H1 (cell line): ENCODE results near the gene CXCL12. TPM values are rescaled to one million over a fixed set of nuclear protein-coding genes. Genes with fewer than 3 reads are reported as not detected.

ENCODE experiments used
- CTCF ChIA-PET: fragments of 300-600 bp; sonication (Branson Sonifier 250); formaldehyde crosslinking; loops from one replicate; lab custom pipeline; 2021; ENCODE audit not compliant: partially characterized antibody; lab: Charles Lee
- POLR2A ChIA-PET: fragments of 300-600 bp; sonication (Branson Sonifier 250); formaldehyde crosslinking; loops from one replicate; lab custom pipeline; 2021; ENCODE audit warnings: inconsistent platforms; ENCODE audit not compliant: partially characterized antibody; lab: Charles Lee
- DNase-seq, 2 experiments: peaks; one replicate each; pipeline versions ENCODE4 v3.0.0 to v3.0.0-alpha.2; 2010 to 2022; ENCODE audit warnings: low spot score in 2 of 2, low read depth in 1 of 2, mixed read lengths in 1 of 2
- FAIRE-seq: peaks from 2 replicates; lab custom pipeline; 2011; peaks lifted over from hg19 to GRCh38; lab: Jason Lieb, UNC
- H2AFZ ChIP-seq: 2 replicates; pipeline ENCODE4 v1.8.1; 2012; ENCODE audit warnings: low read length, inconsistent platforms
- H2AK5ac ChIP-seq: 2 replicates; pipeline ENCODE4 v1.6.1; 2013; ENCODE audit warnings: low read depth, low read length
- H2BK120ac ChIP-seq: replicated peaks from 2 replicates; pipeline ENCODE3; 2013; ENCODE audit warnings: low read depth, low read length, inconsistent platforms
- H2BK12ac ChIP-seq: 2 replicates; pipeline ENCODE4 v1.6.1; 2013; ENCODE audit warnings: low read depth, low read length
- H2BK15ac ChIP-seq: 2 replicates; pipeline ENCODE4 v1.6.1; 2013; ENCODE audit warnings: low read length
- H2BK20ac ChIP-seq: 2 replicates; pipeline ENCODE4 v1.6.1; 2013; ENCODE audit warnings: low read length
- H2BK5ac ChIP-seq: 2 replicates; pipeline ENCODE4 v1.6.1; 2013; ENCODE audit warnings: low read depth, low read length
- H3K14ac ChIP-seq: 2 replicates; pipeline ENCODE4 v1.6.1; 2013; ENCODE audit warnings: inconsistent platforms; ENCODE audit not compliant: insufficient read length
- H3K18ac ChIP-seq: 2 replicates; pipeline ENCODE4 v1.6.1; 2013; ENCODE audit warnings: low read length; ENCODE audit errors: extremely low read depth
- H3K23ac ChIP-seq: 2 replicates; pipeline ENCODE4 v1.6.1; 2013; ENCODE audit warnings: inconsistent platforms; ENCODE audit not compliant: insufficient read length
- H3K23me2 ChIP-seq: 2 replicates; pipeline ENCODE4 v1.6.1; 2013; ENCODE audit warnings: low read depth, low read length
- H3K27ac ChIP-seq: 2 replicates; pipeline ENCODE4 v1.6.1; 2011; ENCODE audit warnings: low read depth, low read length, inconsistent platforms
- H3K27me3 ChIP-seq, 4 experiments: replicated peaks in 1 of 4; 1 replicate in 1 of 4; 2 replicates in 3 of 4; pipeline versions ENCODE4 v1.6.1 to v1.8.1; 2011 to 2013; ENCODE audit warnings: low read length in 3 of 4, mild to moderate bottlenecking in 3 of 4, inconsistent platforms in 2 of 4, mixed read lengths in 2 of 4, moderate library complexity in 1 of 4; ENCODE audit not compliant: control insufficient read depth in 3 of 4, insufficient read depth in 3 of 4; ENCODE audit errors: extremely low read depth in 1 of 4
- H3K36me3 ChIP-seq, 4 experiments: 2 replicates each; pipeline versions ENCODE4 v1.6.1 to v1.8.1; 2011 to 2013; ENCODE audit warnings: mild to moderate bottlenecking in 4 of 4, low read length in 3 of 4, moderate library complexity in 2 of 4, control low read depth in 1 of 4, inconsistent platforms in 1 of 4; ENCODE audit not compliant: insufficient read depth in 4 of 4, control insufficient read depth in 2 of 4
- H3K4ac ChIP-seq: replicated peaks from 2 replicates; pipeline ENCODE3; 2013; ENCODE audit warnings: low read length, low read depth, mixed read lengths, inconsistent platforms; ENCODE audit not compliant: insufficient read length
- H3K4me1 ChIP-seq, 4 experiments: replicated peaks in 1 of 4; 1 replicate in 1 of 4; 2 replicates in 3 of 4; pipeline versions ENCODE4 v1.6.1 to v1.8.1; 2011 to 2013; ENCODE audit warnings: low read length in 3 of 4, inconsistent platforms in 2 of 4, mixed read lengths in 1 of 4; ENCODE audit not compliant: insufficient read depth in 4 of 4, control insufficient read depth in 3 of 4
- H3K4me2 ChIP-seq, 2 experiments: 2 replicates each; pipeline versions ENCODE4 v1.6.1 to v1.8.1; 2011 to 2013; ENCODE audit warnings: low read depth in 2 of 2, low read length in 2 of 2, control low read depth in 1 of 2, inconsistent platforms in 1 of 2, mild to moderate bottlenecking in 1 of 2; ENCODE audit not compliant: insufficient read depth in 1 of 2
- H3K4me3 ChIP-seq, 4 experiments: fragments of 200-600, 300-600 bp in 1 of 4; sonication (generic), shearing (Covaris generic), sonication (Bioruptor Twin) in 1 of 4; 2 replicates each; pipeline versions ENCODE4 v1.5.1 to v1.8.1; 2011 to 2016; ENCODE audit warnings: low read length in 4 of 4, low read depth in 3 of 4, control low read depth in 2 of 4, inconsistent platforms in 2 of 4, mild to moderate bottlenecking in 2 of 4, mixed read lengths in 1 of 4, moderate library complexity in 1 of 4; ENCODE audit not compliant: insufficient read depth in 2 of 4; ENCODE audit errors: extremely low read depth in 1 of 4
- H3K56ac ChIP-seq: replicated peaks from 2 replicates; pipeline ENCODE3; 2013; ENCODE audit warnings: low read depth, mild to moderate bottlenecking, mixed read lengths, low read length, inconsistent platforms; ENCODE audit not compliant: insufficient read length
- H3K79me1 ChIP-seq: 2 replicates; pipeline ENCODE4 v1.6.1; 2013; ENCODE audit warnings: low read depth, low read length, control low read depth
- H3K79me2 ChIP-seq, 2 experiments: 2 replicates each; pipeline versions ENCODE4 v1.6.1 to v1.8.1; 2012 to 2013; ENCODE audit warnings: low read length in 2 of 2, mild to moderate bottlenecking in 2 of 2, inconsistent platforms in 1 of 2; ENCODE audit not compliant: insufficient read depth in 2 of 2, control insufficient read depth in 1 of 2
- H3K9ac ChIP-seq, 4 experiments: replicated peaks in 1 of 4; 1 replicate in 1 of 4; 2 replicates in 3 of 4; pipeline versions ENCODE4 v1.6.1 to v1.8.1; 2011 to 2013; ENCODE audit warnings: low read depth in 3 of 4, low read length in 3 of 4, control low read depth in 2 of 4, mild to moderate bottlenecking in 2 of 4, moderate library complexity in 2 of 4, inconsistent platforms in 1 of 4; ENCODE audit errors: extremely low read depth in 1 of 4
- H3K9me3 ChIP-seq, 2 experiments: 2 replicates each; pipeline versions ENCODE4 v1.6.1 to v1.8.1; 2012 to 2013; ENCODE audit warnings: mild to moderate bottlenecking in 2 of 2, moderate library complexity in 2 of 2, control low read depth in 1 of 2, inconsistent platforms in 1 of 2, low read depth in 1 of 2, low read length in 1 of 2, mixed read lengths in 1 of 2; ENCODE audit not compliant: insufficient read depth in 2 of 2
- H4K20me1 ChIP-seq, 2 experiments: replicated peaks in 1 of 2; 2 replicates each; pipeline versions ENCODE3 to v1.8.1; 2011 to 2013; ENCODE audit warnings: inconsistent platforms in 2 of 2, low read length in 2 of 2, mild to moderate bottlenecking in 1 of 2; ENCODE audit not compliant: insufficient read depth in 2 of 2, control insufficient read depth in 1 of 2
- H4K5ac ChIP-seq: 2 replicates; pipeline ENCODE4 v1.6.1; 2013; ENCODE audit warnings: low read length, low read depth, mixed read lengths, inconsistent platforms; ENCODE audit not compliant: insufficient read length
- H4K8ac ChIP-seq: 2 replicates; pipeline ENCODE4 v1.8.0; 2013; ENCODE audit warnings: mild to moderate bottlenecking, moderate library complexity, low read length, inconsistent platforms; ENCODE audit not compliant: insufficient read depth; ENCODE audit errors: extremely low read depth
- H4K91ac ChIP-seq: replicated peaks from 2 replicates; pipeline ENCODE3; 2013; ENCODE audit warnings: low read length, mixed read lengths, inconsistent platforms; ENCODE audit not compliant: insufficient read length
- ATF3 ChIP-seq: IDR thresholded peaks from 2 replicates; pipeline ENCODE4 v1.6.1; 2011; ENCODE audit warnings: low read depth, mild to moderate bottlenecking, low read length; ENCODE audit not compliant: insufficient read depth
- BRCA1 ChIP-seq: IDR thresholded peaks from 2 replicates; pipeline ENCODE4 v1.6.1; 2012; ENCODE audit warnings: low read depth, low read length, improper control_type of control experiment
- EP300 ChIP-seq, 2 experiments: IDR thresholded peaks; 1 replicate in 1 of 2; 2 replicates in 1 of 2; pipeline ENCODE4 v1.6.1; 2011 to 2012; ENCODE audit warnings: low read depth in 2 of 2, low read length in 2 of 2, mild to moderate bottlenecking in 2 of 2, borderline replicate concordance in 1 of 2, inconsistent platforms in 1 of 2, moderate library complexity in 1 of 2
- EZH2 ChIP-seq: fragments of 200-600 bp; sonication (generic); IDR thresholded peaks from 2 replicates; pipeline ENCODE4 v1.7.1; 2012; ENCODE audit warnings: low read depth, mild to moderate bottlenecking, moderate library complexity, low read length, inconsistent platforms; ENCODE audit not compliant: severe bottlenecking
- POLR2AphosphoS5 ChIP-seq: IDR thresholded peaks from 2 replicates; pipeline ENCODE4 v1.6.1; 2011; ENCODE audit warnings: low read depth, low read length
- WGBS, 2 experiments: shearing (Covaris generic) in 1 of 2; methylation state at CpG; one replicate each; pipeline versions ENCODE4 v1.1.6 to v1.1.7; 2013 to 2015; ENCODE audit warnings: low lambda C conversion rate in 2 of 2, mixed read lengths in 2 of 2, inconsistent platforms in 1 of 2, low coverage in 1 of 2, missing lambda C conversion rate in 1 of 2; ENCODE audit not compliant: insufficient replicate concordance in 2 of 2, insufficient coverage in 1 of 2, insufficient read length in 1 of 2; ENCODE audit errors: extremely low coverage in 1 of 2, missing lambda C conversion rate in 1 of 2; 5-methylcytosine and 5-hydroxymethylcytosine counted together
- polyA plus RNA-seq, 7 experiments: library from polyadenylated mRNA; depleted of rRNA in 3 of 7; stranded (reverse) in 5 of 7; unstranded in 2 of 7; fragments of >200 nt in 5 of 7; fragments of 200-250 nt in 2 of 7; gene quantifications; 1 replicate in 5 of 7; 2 replicates in 1 of 7; 4 replicates in 1 of 7; pipeline versions ENCODE4 v1.2.1 to v1.2.3, GENCODE V29; 2011 to 2013; ENCODE audit warnings: missing spikeins in 2 of 7, mixed read lengths in 2 of 7
- total RNA-seq: library from RNA; stranded (reverse); fragmentation: NEBNext Ultra II Directional; extraction: Animal tissue kit (Norgen Biotek cat#: 25700); gene quantifications from 2 replicates; pipeline ENCODE4 v1.2.1, GENCODE V29; 2021

The CXCL12 gene
- total and polyA plus RNA-seq, 2 of the 8 experiments (the other 6 are each of a cell fraction or from before 2014, with no cell fraction given) = 51.4 to 53.8 TPM

GRCh38 chr10:44368637-44369036 is 16.3 kb downstream of the CXCL12 start:
- Histone ChIP-seq H3K9me3 (no peaks in the 10 kb centered on the region), H3K79me1 (no peaks in the 10 kb centered on the region; the same call in 1 of the 2 replicates), H4K8ac (peak overlapping the region; percentile 3; the same call in 1 of the 2 replicates), H3K36me3 (peaks cover 0 to 23% (median 4%) of the 10 kb centered on the region in 4 experiments; a peak in 3 of 8 replicates), H2BK5ac (no peak overlapping the region), H2BK12ac (peak overlapping the region; percentile 78; the same call in 1 of the 2 replicates), H2AK5ac (no peak overlapping the region), H2BK20ac (peak overlapping the region; percentile 80), H2BK15ac (0 out of 2 replicates have a peak overlapping the region, but pooled peaks have one; percentile 2), H4K91ac (peak overlapping the region; percentile 61), H3K9ac (no peak overlapping the region), H3K23me2 (no peaks in the 10 kb centered on the region; the same call in 1 of the 2 replicates), H4K20me1 (peaks cover 0 to 2% of the 10 kb centered on the region in 2 experiments), H3K14ac (no peak overlapping the region), H3K79me2 (peaks cover 0 to 4% of the 10 kb centered on the region in 2 experiments; a peak in 1 of 4 replicates), H3K18ac (peak overlapping the region; percentile 24), H3K4me1 (peaks cover 6 to 34% (median 19%) of the 10 kb centered on the region in 4 experiments), H3K23ac (no peak overlapping the region), H3K4ac (peak overlapping the region; percentile 6), H2AFZ (no peak overlapping the region), H4K5ac (no peak overlapping the region), H3K4me2 (no peak overlapping the region), H3K27ac (no peak overlapping the region), H3K4me3 (no peak overlapping the region), H3K27me3 (no peaks in the 10 kb centered on the region; a peak in 2 of 7 replicates), H2BK120ac (no peak overlapping the region), H3K56ac (no peak overlapping the region)
- FAIRE-seq (no peak), DNase-seq (no peak)
- WGBS, 2 experiments = 81% methylated on average over 7 of the region's 7 CpGs; no CpG with 5 or more reads in 1 of the 2 experiments
- CTCF ChIA-PET = interaction anchor here (0.7 to 2.6 kb wide), 5 partner anchors 11 to 57 kb away, joined by 3 to 10 read pairs (median 3); no protein-coding TSS in a partner anchor
- TF ChIP-seq EP300 (IDR thresholded peaks at IDR 0.05; ENCODE audit: borderline replicate concordance in 1 of 2, low read depth in 2 of 2, low read length in 2 of 2) = no peak
- no peak for TF ChIP-seq EZH2
- TF ChIP-seq POLR2AphosphoS5 = no peak
- TF ChIP-seq ATF3 = no peak
- no peak for TF ChIP-seq BRCA1
- POLR2A ChIA-PET = interaction anchor here (2.6 to 3.9 kb wide), 4 partner anchors 9 to 17 kb away, joined by 9 to 60 read pairs (median 17); partner anchors contain the start of gene CXCL12
